MM.1S (cell line): ENCODE measurements around the gene PGAM2.

Experiments
- DNase-seq: peaks from one replicate; pipeline ENCODE4 v3.0.0-alpha.2; 2015
- H2AFZ ChIP-seq: fragments of 300-600 bp; sonication (generic); 2 replicates; pipeline ENCODE4 v1.6.0; 2016; ENCODE audit warnings: antibody characterized with exemption, low read length
- H3F3A ChIP-seq: fragments of 300-600 bp; sonication (generic); 2 replicates; pipeline ENCODE4 v1.6.1; 2016; ENCODE audit warnings: mild to moderate bottlenecking, antibody characterized with exemption, low read length, moderate library complexity, mixed read lengths; ENCODE audit not compliant: insufficient read depth
- H3K27ac ChIP-seq: fragments of 300-600 bp; sonication (generic); 2 replicates; pipeline ENCODE4 v1.5.1; 2016; ENCODE audit warnings: mild to moderate bottlenecking, low read length
- H3K27me3 ChIP-seq: fragments of 300-600 bp; sonication (generic); replicated peaks from 2 replicates; pipeline ENCODE4 v1.6.0; 2016; ENCODE audit warnings: low read length; ENCODE audit not compliant: insufficient read depth
- H3K36me3 ChIP-seq: fragments of 300-600 bp; sonication (generic); replicated peaks from 2 replicates; pipeline ENCODE4 v1.6.1; 2016; ENCODE audit warnings: mild to moderate bottlenecking, low read length, mixed read lengths; ENCODE audit not compliant: insufficient read depth
- H3K4me1 ChIP-seq: fragments of 300-600 bp; sonication (generic); 2 replicates; pipeline ENCODE4 v1.6.1; 2016; ENCODE audit warnings: low read length, mixed read lengths
- H3K4me2 ChIP-seq: fragments of 300-600 bp; sonication (generic); 2 replicates; pipeline ENCODE4 v1.6.0; 2016; ENCODE audit warnings: low read depth, low read length
- H3K4me3 ChIP-seq: fragments of 300-600 bp; sonication (generic); 2 replicates; pipeline ENCODE4 v1.5.1; 2016; ENCODE audit warnings: low read length, mixed read lengths
- H3K79me2 ChIP-seq: fragments of 300-600 bp; sonication (generic); 2 replicates; pipeline ENCODE4 v1.6.1; 2016; ENCODE audit warnings: mixed run types, low read length, mixed read lengths
- H3K9ac ChIP-seq: fragments of 300-600 bp; sonication (generic); 2 replicates; pipeline ENCODE4 v1.6.1; 2016; ENCODE audit warnings: low read length, mixed read lengths
- H3K9me2 ChIP-seq: fragments of 300-600 bp; sonication (generic); replicated peaks from 2 replicates; pipeline ENCODE4 v1.6.1; 2016; ENCODE audit warnings: mild to moderate bottlenecking, low read length, mixed read lengths; ENCODE audit not compliant: insufficient read depth
- H3K9me3 ChIP-seq: fragments of 300-600 bp; sonication (generic); replicated peaks from 2 replicates; pipeline ENCODE4 v1.6.1; 2016; ENCODE audit warnings: mild to moderate bottlenecking, low read length, mixed read lengths; ENCODE audit not compliant: insufficient read depth
- H4K20me1 ChIP-seq: fragments of 300-600 bp; sonication (generic); 2 replicates; pipeline ENCODE4 v1.6.1; 2016; ENCODE audit warnings: mild to moderate bottlenecking, low read length, moderate library complexity, mixed read lengths; ENCODE audit not compliant: insufficient read depth
- CTCF ChIP-seq: fragments of 300-600 bp; sonication (generic); IDR thresholded peaks from 2 replicates; pipeline ENCODE4 v1.5.1; 2016; ENCODE audit warnings: antibody characterized with exemption, low read length, mixed read lengths
- EZH2 ChIP-seq: fragments of 300-600 bp; sonication (generic); optimal IDR thresholded peaks from 2 replicates; pipeline ENCODE3; 2017; ENCODE audit warnings: low read depth, mild to moderate bottlenecking, antibody characterized with exemption, low read length, mixed read lengths
- EZH2phosphoT487 ChIP-seq: fragments of 300-600 bp; sonication (generic); IDR thresholded peaks from 2 replicates; pipeline ENCODE4 v1.6.1; 2018; ENCODE audit warnings: antibody characterized with exemption, low read length

PGAM2 gene

GRCh38 chr7:44060091-44060947, 5.0 kb downstream of the PGAM2 start:
- no peak overlapping the region for H3K9ac ChIP-seq
- H4K20me1 ChIP-seq: no peaks in the 10 kb centered on the region
- no peaks in the 10 kb centered on the region for H3F3A ChIP-seq
- no peaks in the 10 kb centered on the region for H3K9me3 ChIP-seq
- no peaks in the 10 kb centered on the region for H3K27me3 ChIP-seq
- no peak overlapping the region for H3K4me3 ChIP-seq
- H3K4me2 ChIP-seq: no peak overlapping the region
- no peak for DNase-seq
- H2AFZ ChIP-seq: no peak overlapping the region
- no peaks in the 10 kb centered on the region; the same call in 1 of the 2 replicates for H3K36me3 ChIP-seq
- H3K79me2 ChIP-seq: peaks cover 18% of the 10 kb centered on the region
- no peaks in the 10 kb centered on the region for H3K9me2 ChIP-seq
- TF ChIP-seq EZH2phosphoT487: no peak
- TF ChIP-seq EZH2: no peak
- TF ChIP-seq CTCF: no peak
- no peaks in the 10 kb centered on the region for H3K4me1 ChIP-seq
- H3K27ac ChIP-seq: no peak overlapping the region

- Histone ChIP-seq H3K4me1 (no peaks in the 10 kb centered on the region), H3K4me2 (no peak overlapping the region), H3K36me3 (no peaks in the 10 kb centered on the region; the same call in 1 of the 2 replicates), H3K27me3 (no peaks in the 10 kb centered on the region), H3F3A (no peaks in the 10 kb centered on the region), H3K9me3 (no peaks in the 10 kb centered on the region), H4K20me1 (no peaks in the 10 kb centered on the region), H2AFZ (no peak overlapping the region), H3K79me2 (peaks cover 18% of the 10 kb centered on the region), H3K9ac (no peak overlapping the region), H3K9me2 (no peaks in the 10 kb centered on the region), H3K4me3 (no peak overlapping the region), H3K27ac (no peak overlapping the region)
- no peak for DNase-seq
- no peak for TF ChIP-seq EZH2
- TF ChIP-seq CTCF: no peak
- no peak for TF ChIP-seq EZH2phosphoT487
These were observed 5.9 kb downstream of the PGAM2 start for GRCh38 chr7:44059219-44060090.

- Histone ChIP-seq H3K9me2 (no peaks in the 10 kb centered on the region), H3K4me2 (no peak overlapping the region), H3K9ac (no peak overlapping the region), H4K20me1 (no peaks in the 10 kb centered on the region), H2AFZ (no peak overlapping the region), H3K36me3 (no peaks in the 10 kb centered on the region; the same call in 1 of the 2 replicates), H3K4me1 (no peaks in the 10 kb centered on the region), H3K4me3 (no peak overlapping the region), H3K27me3 (no peaks in the 10 kb centered on the region), H3K27ac (no peak overlapping the region), H3F3A (no peaks in the 10 kb centered on the region), H3K9me3 (no peaks in the 10 kb centered on the region), H3K79me2 (peaks cover 18% of the 10 kb centered on the region)
- TF ChIP-seq EZH2phosphoT487 (no peak), CTCF (no peak), EZH2 (no peak)
- DNase-seq: no peak
These were observed 6.6 kb downstream of the PGAM2 start for GRCh38 chr7:44058759-44059218.
